Measurements from ENCODE around the gene ACAD10. TPM values are rescaled to one million over a fixed set of nuclear protein-coding genes. Genes with fewer than 3 reads are reported as not detected.
"Not testable (repeated sequence)": the region's sequence is repeated elsewhere in the genome, so short reads cannot be mapped to it uniquely, and the experiment has no call there.

The ACAD10 gene
- polyA plus RNA-seq, 4 donors, result 22.5 to 50.0 (median 37.9) TPM

- no peak for DNase-seq (ENCODE audit: low read depth in 4 of 4, low spot score in 3 of 4)
Observed at GRCh38 chr12:111686574-111687105, 787 bp downstream of the ACAD10 start.

DNA sequence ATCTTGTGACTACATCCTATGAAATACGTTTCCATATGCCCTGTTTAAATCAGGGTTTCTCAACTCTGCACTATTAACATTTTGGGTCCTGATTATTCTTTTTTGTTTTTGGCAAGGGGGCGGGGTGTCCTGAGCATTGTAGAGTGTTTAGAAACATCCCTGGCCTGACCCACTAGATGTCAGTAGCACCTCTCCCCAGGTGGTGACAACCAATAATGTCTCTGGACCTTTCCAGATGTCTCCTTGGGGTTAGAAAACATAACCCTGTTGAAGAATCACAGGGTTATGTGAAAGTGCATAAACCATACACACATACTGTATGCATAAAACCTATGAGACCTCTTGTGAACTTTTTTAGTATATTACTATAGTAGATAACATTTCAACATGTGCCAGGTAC is 1.4 kb downstream of the ACAD10 start:
- no peak for DNase-seq (ENCODE audit: low read depth in 4 of 4, low spot score in 3 of 4)

GRCh38 chr12:111687952-111688351 is 2.1 kb downstream of the ACAD10 start:
- DNase-seq (ENCODE audit: low read depth in 4 of 4, low spot score in 3 of 4), result no peak

GRCh38 chr12:111691262-111691661 is 5.4 kb downstream of the ACAD10 start:
- no peak for DNase-seq (ENCODE audit: low read depth in 4 of 4, low spot score in 3 of 4)

DNA sequence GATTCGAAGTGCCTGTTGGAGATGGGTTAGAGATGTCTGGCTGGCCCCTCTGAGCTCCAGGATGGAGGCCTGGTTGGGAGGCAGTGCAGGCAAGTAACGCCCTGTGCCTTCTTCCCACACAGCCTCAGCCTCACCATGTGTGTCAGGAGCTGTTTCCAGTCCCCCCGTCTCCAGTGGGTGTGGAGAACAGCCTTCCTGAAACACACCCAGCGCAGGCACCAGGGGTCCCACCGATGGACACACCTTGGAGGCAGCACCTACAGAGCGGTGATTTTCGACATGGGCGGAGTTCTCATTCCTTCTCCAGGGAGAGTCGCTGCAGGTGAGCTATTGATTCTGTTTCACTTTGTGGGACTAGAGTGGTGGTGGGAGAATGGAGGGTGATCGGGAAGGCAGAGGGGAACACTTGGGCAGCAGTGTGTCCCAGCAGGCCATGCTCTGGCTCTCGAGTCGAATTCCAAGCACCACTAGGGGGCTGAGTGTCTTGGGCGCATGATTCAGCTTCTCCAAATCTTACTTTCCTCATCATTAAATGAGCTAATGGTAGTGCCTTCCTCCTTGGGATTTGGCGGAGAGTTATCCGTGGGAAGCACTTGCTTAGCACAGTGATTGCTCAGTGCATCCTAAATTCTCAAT is 6.8 kb downstream of the ACAD10 start:
- no peak for DNase-seq (ENCODE audit: low read depth in 4 of 4, low spot score in 3 of 4)

DNA sequence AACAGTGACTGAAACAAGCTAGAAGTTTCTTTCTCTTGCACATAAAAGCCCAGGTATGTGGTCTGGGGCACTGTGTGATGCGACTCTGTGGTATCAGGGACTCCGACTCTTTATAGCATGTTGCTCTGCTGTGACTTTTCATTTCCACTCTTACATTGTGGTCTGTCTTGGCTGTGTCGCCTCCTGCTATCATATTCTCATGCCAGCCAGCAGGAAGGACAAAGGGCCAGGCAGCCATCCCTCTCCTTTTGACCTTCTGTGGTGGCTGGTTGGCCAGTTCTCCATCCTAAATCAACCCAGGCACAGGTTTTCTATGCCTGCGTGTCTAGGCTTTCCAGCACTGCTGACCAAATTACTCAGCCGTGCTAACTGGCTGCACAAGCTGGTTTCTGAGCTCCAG is 8.0 kb downstream of the ACAD10 start:
- DNase-seq (ENCODE audit: low read depth in 4 of 4, low spot score in 3 of 4), result no peak

DNA sequence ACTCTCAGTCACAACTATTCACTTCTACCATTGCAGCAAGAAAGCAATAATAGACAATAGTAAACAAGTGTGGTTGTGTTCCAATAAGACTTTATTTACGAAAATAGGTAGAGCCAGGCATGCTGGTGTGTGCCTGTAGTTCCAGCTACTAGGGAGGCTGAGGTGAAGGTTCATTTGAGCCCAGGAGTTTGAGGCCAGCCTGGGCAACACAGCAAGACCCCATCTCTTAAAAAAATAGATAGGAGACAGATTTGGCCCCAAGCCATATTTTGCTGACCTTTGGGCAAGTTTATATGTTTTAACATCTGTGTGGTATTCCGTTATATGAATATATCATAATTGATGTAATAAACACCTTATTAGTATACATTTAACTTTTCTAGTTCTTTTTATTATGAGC is 14.1 kb downstream of the ACAD10 start:
- no peak for DNase-seq (ENCODE audit: low read depth in 4 of 4, low spot score in 3 of 4)

- no peak for DNase-seq (ENCODE audit: low read depth in 4 of 4, low spot score in 3 of 4)
Observed at GRCh38 chr12:111705672-111706071, 19.8 kb downstream of the ACAD10 start.

DNA sequence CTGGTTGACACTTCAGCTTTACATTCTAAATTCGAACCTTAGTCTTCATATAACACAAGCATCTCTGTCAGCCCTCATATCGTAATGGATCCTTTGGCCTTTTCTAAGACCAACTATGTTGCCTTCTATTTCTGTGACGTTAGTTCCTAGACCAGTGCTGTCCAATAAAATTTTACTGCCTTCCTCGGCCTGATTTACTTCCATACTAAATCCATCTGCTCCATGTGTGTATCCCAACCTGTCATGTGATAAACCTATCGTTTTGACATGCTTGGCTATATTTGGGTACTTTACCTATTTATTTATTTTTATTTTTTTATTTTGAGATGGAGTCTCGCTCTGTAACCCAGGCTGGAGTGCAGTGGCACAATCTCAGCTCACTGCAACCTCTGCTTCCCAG is 20.3 kb downstream of the ACAD10 start:
- no peak for DNase-seq (ENCODE audit: low read depth in 4 of 4, low spot score in 3 of 4)

- no peak for DNase-seq (ENCODE audit: low read depth in 4 of 4, low spot score in 3 of 4)
Observed at GRCh38 chr12:111715279-111715678, 29.4 kb downstream of the ACAD10 start.

DNA sequence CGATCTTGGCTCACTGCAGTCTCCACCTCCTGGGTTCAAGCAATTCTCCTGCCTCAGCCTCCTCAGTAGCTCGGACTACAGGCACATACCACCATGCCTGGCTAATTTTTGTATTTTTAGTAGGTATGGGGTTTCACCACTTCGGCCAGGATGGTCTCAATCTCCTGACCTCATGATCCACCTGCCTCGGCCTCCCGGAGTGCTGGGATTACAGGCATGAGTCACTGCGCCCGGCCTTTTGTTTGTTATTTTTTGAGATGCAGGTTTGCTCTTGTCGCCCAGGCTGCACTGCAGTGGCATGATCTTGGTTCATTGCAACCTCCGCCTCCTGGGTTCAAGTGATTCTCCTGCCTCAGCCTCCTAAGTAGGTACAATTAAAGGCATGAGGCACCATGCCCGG is 33.5 kb downstream of the ACAD10 start:
- DNase-seq (ENCODE audit: low read depth in 4 of 4, low spot score in 3 of 4), result not testable (repeated sequence)

DNA sequence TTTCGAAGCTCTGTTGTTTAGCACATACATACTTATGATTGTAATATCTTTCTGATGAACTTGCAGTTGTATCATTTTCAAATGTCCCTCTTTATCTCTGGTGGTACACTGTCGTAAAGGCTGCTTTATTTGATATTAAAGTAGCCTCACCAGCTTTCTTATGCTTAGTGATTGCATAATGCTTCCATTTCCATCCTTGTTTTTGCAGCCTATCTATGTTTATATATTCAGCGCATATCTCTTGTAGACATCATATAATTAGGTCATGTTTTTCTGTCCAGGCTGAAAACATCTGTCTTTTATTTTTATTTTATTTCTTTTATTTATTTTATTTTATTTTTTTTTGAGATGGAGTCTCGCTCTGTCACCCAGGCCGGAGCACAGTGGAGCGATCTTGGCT is 34.6 kb downstream of the ACAD10 start:
- DNase-seq (ENCODE audit: low read depth in 4 of 4, low spot score in 3 of 4), result no peak

GRCh38 chr12:111723646-111724360 is 38.0 kb downstream of the ACAD10 start:
- not testable (repeated sequence) for DNase-seq (ENCODE audit: low read depth in 4 of 4, low spot score in 3 of 4)

GRCh38 chr12:111728795-111729194 is 42.9 kb downstream of the ACAD10 start:
- no peak for DNase-seq (ENCODE audit: low read depth in 4 of 4, low spot score in 3 of 4)

DNA sequence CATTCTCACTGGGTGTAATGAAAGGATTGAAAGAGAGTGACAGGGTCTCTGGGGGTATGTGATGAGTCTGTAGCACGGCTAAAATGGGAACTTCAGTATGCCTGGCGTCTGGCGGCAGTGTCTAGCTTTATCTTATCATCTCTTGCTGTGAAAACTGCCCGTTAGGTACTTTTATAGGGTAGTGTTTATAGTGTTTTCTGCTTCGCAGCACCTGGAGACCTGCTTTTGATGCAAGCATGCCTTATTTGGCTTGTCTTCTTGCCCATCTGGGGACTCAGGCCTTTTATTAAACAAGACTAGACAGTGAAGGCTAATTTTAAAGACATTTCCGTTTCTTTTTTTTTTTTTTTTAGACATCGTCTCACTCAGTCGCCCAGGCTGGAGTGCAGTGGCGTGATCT is 44.6 kb downstream of the ACAD10 start:
- DNase-seq (ENCODE audit: low read depth in 4 of 4, low spot score in 3 of 4), result no peak

DNA sequence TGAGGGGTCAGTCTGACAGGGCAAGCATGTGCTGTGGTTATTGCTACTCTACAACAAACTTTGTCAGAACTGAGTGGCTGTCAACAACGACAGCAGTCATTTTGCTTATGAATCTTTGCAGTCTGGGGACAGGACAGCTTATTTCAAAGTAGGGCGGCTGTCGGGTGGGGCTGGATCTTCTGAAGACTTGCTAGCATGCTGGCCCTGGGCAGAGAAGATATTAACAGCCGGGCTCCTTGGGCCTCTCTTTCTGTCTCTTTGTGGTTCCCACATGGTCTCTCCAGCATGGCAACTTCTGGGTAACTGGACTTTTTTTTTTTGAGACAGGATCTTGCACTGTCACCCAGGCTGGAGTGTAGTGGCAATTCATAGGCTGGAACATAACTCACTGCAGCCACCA is 46.9 kb downstream of the ACAD10 start:
- DNase-seq (ENCODE audit: low read depth in 4 of 4, low spot score in 3 of 4), result no peak

DNA sequence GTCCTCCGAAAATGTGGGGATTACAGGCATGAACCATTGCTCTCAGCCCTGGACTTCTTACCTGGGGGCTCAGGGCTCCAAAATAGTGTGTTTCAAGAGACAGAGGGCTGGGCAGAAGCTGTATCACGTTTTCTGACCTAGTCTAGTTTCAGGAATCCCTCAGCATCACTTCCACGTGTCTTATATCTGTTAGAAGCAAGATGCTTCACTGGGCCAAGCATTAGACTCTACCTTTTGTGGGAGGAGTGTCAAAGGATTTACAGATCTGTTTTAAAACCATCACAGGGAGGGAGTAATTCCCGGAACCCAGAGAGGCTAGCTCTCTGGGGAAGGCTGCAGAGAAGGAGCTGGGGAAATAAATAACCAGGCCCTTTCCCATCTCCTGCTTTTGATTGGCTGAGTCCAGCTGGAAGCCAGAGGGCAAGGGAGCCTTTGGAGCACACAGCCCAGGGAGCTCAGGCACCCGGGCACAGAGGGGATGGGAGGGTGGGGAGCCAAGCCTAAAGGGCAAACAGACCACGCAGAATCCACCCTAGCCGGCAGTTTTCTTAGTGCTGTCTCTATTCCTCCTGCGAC is 47.6 kb downstream of the ACAD10 start:
- no peak for DNase-seq (ENCODE audit: low read depth in 4 of 4, low spot score in 3 of 4)

DNA sequence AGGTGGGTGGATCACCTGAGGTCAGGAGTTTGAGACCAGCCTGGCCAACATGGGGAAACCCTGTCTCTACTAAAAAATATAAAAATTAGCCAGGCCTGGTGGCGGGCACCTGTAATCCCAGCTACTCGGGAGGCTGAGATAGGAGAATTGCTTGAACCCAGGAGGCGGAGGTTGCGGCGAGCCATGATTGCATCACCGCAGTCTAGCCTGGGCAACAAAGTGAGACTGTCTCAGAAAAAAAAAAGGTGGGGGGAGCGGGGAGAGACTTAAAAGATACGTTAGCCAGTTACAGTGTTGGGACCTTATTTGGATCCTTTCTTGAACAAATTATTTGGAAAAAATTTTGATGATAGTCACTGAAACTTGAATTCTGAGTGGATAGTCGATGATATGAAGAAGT is 53.7 kb downstream of the ACAD10 start:
- not testable (repeated sequence) for DNase-seq (ENCODE audit: low read depth in 4 of 4, low spot score in 3 of 4)

DNA sequence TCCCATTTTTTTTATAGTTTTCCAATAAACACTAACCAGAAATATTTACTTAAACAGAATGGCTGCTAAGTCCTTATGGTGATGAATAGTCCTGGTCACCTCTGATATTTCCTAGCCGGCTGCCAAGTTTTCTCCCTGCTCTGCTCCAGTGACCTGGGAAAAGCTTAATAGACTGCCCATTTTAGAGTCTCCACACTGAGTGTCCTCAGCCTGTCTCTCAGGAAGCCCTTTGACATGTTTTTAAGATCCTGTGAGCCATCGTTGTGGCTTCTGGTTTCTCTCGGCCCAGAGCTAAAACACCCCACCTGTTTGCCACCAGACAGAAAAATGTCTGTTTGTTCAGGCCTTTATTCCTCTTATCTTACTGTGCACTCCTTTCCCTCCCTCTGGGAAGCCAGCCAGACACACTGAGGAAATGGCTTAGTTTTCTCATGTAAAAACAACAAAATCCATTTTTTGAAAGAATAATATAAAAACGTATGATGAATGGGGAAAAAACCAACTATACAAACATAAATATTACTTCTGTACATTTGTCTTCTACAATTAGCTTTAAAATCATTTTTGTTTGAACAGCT is 55.5 kb downstream of the ACAD10 start:
- DNase-seq (ENCODE audit: low read depth in 4 of 4, low spot score in 3 of 4), result no peak

- DNase-seq (ENCODE audit: low read depth in 4 of 4, low spot score in 3 of 4), result no peak
Observed at GRCh38 chr12:111745211-111745610, 59.4 kb downstream of the ACAD10 start.

- no peak for DNase-seq (ENCODE audit: low read depth in 4 of 4, low spot score in 3 of 4)
Observed at GRCh38 chr12:111747333-111747732, 61.5 kb downstream of the ACAD10 start.

All from left renal pelvis (tissue), 4 donors.